GM13976 (cell line): Measurements from ENCODE around the gene IHH.

Experiments used
- DNase-seq: peaks from one replicate; pipeline ENCODE4 v3.0.0; 2012; ENCODE audit warnings: low spot score
- CTCF ChIP-seq: IDR thresholded peaks from 2 replicates; pipeline ENCODE4 v1.5.1; 2012; ENCODE audit warnings: borderline replicate concordance, mild to moderate bottlenecking; ENCODE audit not compliant: insufficient read depth; ENCODE audit errors: extremely low read depth, missing control alignments, control extremely low read depth
- in situ Hi-C: fragments of 300-500 bp; cut with MboI; formaldehyde crosslinking; loops from one replicate; pipeline ENCODE4 v1.12.0; 2022; ENCODE audit warnings: low sequenced_read_pairs, mixed read lengths, inconsistent platforms; ENCODE audit not compliant: unreplicated experiment

The IHH gene

DNA sequence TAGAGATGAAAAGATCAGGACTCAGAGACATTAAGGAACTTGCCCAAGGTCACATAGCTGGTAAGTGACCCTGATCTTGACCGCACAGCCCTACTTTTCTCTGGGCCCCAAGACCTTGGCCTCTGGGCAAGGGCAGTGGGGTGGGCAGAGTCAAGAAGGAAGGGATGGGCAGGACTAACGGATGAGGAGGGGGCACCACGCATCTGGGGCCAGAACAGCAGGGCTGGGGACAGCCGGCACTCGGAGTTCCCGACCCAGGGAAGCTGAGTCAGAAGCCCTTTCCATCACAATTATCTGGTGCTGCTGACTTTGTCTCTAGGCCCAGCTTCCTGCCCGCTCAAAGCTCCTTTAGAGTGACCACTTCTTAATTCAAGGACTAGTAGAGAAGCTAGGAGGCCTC, 33.8 kb downstream of the IHH start:
- TF ChIP-seq CTCF: no peak
- DNase-seq: no peak
- in situ Hi-C loops: loop anchor here (25.0 kb wide), 1 partner anchor 285 kb away; the partner anchor contains the start of gene PTPRN

- no peak for DNase-seq
- TF ChIP-seq CTCF: no peak
- in situ Hi-C loops: loop anchor here (25.0 kb wide), 1 partner anchor 286 kb away; the partner anchor contains the start of gene PTPRN
These were observed 34.8 kb downstream of the IHH start for GRCh38 chr2:219025637-219026585.

GRCh38 chr2:219024059-219024458, 36.7 kb downstream of the IHH start:
- no peak for DNase-seq
- in situ Hi-C loops: no loop called here
- TF ChIP-seq CTCF: no peak

DNA sequence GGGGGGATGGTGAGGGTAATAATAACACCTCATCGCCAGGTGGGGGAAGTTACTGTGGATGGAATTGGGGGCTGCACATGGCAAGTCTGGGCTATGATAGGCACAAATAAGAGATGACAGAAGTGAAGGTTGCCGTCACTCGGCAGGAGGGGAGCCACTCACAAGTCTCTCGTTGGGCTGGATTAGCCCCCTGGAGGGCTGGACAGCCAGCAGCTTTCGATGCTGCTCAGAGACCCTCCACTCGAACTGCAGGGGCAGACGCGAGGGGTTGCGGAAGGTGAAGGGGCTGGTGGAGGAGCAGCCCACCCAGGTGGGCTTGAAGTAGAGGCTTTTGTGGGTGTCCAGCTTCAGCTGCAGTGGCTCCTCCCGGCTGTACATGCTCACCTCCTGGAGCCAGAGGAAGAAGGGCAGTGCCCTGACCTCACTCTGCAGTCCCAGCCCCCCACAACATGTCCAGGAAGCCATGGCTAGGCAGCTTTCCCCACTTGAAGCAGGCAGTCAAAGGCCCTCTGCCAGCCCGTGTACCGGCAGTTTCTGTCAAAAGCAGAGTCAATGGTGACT, 37.6 kb downstream of the IHH start:
- DNase-seq: no peak
- no peak for TF ChIP-seq CTCF
- in situ Hi-C loops: no loop called here

DNA sequence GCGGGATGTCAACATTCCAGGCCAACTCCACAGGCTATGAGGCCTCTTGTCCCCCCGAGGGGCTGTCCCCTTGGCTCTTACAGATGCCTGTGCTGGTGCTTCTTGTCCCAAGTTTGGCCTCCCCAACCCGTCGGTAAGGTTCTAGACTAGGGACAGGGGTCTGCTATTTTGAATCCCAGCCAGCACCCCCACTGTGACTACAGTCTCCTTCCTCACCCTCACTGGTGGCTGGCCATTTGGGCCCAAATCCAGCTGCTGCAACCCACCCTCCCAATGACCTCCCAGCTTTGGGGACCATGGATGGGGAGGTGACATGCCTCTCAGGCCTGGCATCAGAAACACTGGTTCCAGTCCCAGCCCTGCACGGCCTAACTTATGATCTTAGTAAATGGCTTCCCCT, 38.1 kb downstream of the IHH start:
- TF ChIP-seq CTCF: no peak
- no peak for DNase-seq
- in situ Hi-C loops: no loop called here

DNA sequence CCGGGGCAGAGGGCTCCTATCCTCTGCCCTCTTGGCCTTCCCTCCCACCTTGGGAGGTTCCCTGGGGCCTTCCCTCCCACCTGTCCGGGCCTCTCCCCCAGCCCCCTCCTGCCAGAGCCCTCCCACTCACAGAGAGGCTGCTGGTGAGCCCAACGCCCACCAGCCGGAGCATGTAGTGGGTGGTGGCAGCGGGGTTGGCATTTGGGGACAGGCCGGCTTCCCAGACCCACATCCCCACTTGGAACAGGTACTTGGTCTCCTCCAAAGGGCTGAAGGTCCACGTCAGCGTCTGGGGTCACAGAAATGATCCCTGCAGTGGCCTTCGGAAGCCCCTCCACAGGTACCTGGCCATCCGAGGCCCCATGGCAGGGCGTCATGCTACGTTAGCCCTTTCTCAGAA, 38.7 kb downstream of the IHH start:
- TF ChIP-seq CTCF: no peak
- in situ Hi-C loops: no loop called here
- DNase-seq: no peak
